Measurements from ENCODE around the gene CPNE5.

The CPNE5 gene

GRCh38 chr6:36807750-36808149 lies 31.5 kb downstream of the CPNE5 start:
- TF ChIP-seq CTCF (IDR thresholded peaks at IDR 0.05; ENCODE audit: low read depth, low read length) = no peak
- in situ Hi-C loops (cut with HindIII; ENCODE audit: low sequenced_read_pairs) = no loop called here
- no peak overlapping the region for H3K4me3 ChIP-seq (ENCODE audit: low read depth, low read length)
- DNase-seq (ENCODE audit: low read depth, low spot score) = no peak

DNA sequence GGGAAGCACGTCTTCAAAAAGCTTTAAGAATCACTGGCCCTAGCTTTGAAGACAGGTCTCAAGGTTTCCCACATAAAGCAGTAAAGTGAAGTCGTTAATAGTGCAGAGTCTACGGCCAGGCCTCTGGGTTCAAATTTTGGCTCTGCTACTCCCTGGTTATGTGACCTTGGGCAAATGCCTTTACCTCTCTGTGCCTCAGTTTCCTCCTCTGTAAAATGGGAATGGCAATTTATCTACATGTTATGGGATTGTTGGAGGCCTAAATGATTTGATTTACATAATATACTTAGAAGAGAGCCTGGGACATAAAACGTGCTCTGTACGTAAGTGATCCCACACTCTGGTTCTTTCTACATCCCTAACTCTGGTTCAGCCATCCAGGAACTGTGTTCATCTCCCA lies 32.1 kb downstream of the CPNE5 start:
- no peak for TF ChIP-seq CTCF (IDR thresholded peaks at IDR 0.05; ENCODE audit: low read depth, low read length)
- in situ Hi-C loops (cut with HindIII; ENCODE audit: low sequenced_read_pairs) = no loop called here
- no peak for DNase-seq (ENCODE audit: low read depth, low spot score)
- no peak overlapping the region for H3K4me3 ChIP-seq (ENCODE audit: low read depth, low read length)

DNA sequence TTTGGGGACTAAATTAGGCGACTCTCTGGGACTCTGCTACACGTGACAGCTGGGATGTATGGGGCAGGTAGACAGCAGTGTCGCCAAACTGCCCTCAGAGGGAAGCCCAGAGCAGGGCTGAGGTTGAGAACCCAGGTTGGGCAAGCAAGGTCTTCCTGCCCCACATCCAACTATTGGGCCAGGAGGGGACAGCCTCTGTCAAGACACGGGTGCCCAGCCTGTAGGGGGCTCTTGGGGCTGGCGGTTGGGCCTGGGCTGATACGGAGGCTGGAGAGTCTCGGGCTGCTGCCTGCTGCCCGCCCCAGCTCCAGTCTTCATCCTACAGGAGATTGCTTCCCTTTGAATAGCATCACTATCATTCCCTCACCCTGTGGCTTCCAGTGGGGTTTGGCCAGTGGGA lies 33.3 kb downstream of the CPNE5 start:
- DNase-seq (ENCODE audit: low read depth, low spot score) = no peak
- TF ChIP-seq CTCF (IDR thresholded peaks at IDR 0.05; ENCODE audit: low read depth, low read length) = no peak
- in situ Hi-C loops (cut with HindIII; ENCODE audit: low sequenced_read_pairs) = no loop called here
- H3K4me3 ChIP-seq (ENCODE audit: low read depth, low read length) = no peak overlapping the region

- no peak for TF ChIP-seq CTCF (IDR thresholded peaks at IDR 0.05; ENCODE audit: low read depth, low read length)
- in situ Hi-C loops (cut with HindIII; ENCODE audit: low sequenced_read_pairs) = no loop called here
- no peak overlapping the region for H3K4me3 ChIP-seq (ENCODE audit: low read depth, low read length)
- DNase-seq (ENCODE audit: low read depth, low spot score) = no peak
These were observed 34.0 kb downstream of the CPNE5 start for GRCh38 chr6:36805096-36805797.

DNA sequence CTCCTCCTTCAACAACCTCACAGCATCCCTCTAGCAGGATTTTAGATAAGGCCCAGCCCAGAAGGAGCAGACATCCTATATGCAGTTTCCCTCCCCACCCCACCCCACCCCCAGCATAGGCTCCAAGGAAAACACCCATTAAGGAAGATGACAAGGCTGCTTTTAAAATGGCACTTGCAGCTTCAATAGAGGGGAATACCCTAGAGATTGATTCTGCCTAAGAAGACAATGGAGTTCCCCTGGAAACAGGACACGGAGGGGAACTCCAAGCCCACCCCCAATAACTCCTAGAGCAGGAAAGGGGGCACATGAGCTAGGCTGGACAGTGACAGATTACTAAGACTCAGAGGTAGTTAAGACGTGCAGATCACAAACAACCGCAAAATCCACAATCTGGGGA lies 34.7 kb downstream of the CPNE5 start:
- TF ChIP-seq CTCF (IDR thresholded peaks at IDR 0.05; ENCODE audit: low read depth, low read length) = no peak
- in situ Hi-C loops (cut with HindIII; ENCODE audit: low sequenced_read_pairs) = no loop called here
- H3K4me3 ChIP-seq (ENCODE audit: low read depth, low read length) = no peak overlapping the region
- no peak for DNase-seq (ENCODE audit: low read depth, low spot score)

DNA sequence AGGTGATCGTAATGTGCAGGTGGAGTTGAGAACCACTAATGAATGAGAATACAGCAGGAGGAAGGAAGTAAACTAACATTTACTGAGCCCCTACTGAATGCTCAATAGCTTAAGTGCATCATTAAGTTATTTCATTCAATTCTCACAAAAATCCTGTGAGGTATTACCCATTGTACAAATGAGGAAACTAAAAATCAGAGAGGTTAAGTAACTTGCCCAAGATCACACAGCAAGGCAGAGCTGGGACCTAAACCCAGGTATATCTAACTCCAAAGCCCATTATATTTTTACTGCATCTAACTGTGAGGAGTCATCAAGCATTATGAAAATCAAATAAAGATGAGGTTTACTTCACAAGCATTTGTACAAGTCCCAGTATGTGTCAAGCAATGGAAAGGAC lies 35.3 kb downstream of the CPNE5 start:
- DNase-seq (ENCODE audit: low read depth, low spot score) = no peak
- in situ Hi-C loops (cut with HindIII; ENCODE audit: low sequenced_read_pairs) = no loop called here
- no peak overlapping the region for H3K4me3 ChIP-seq (ENCODE audit: low read depth, low read length)
- TF ChIP-seq CTCF (IDR thresholded peaks at IDR 0.05; ENCODE audit: low read depth, low read length) = no peak
